Activated CD4-positive, alpha-beta T cell treated with anti-CD3 and anti-CD28 coated beads, Interleukin-2, amount 10 ng/mL, durations not matched to agents 7 days and 5 days (primary cell): ENCODE results near the gene CALD1. TPM values are rescaled to one million over a fixed set of nuclear protein-coding genes. Genes with fewer than 3 reads are reported as not detected.
A peak's percentile ranks its signal among the peaks of the same experiment; 100 is the strongest.

ENCODE experiments used
- CTCF ChIA-PET: fragments of 350-600 bp; sonication (Branson Sonifier 250); formaldehyde crosslinking; loops from one replicate; lab custom pipeline; 2021; ENCODE audit warnings: antibody characterized with exemption; lab: Charles Lee
- POLR2A ChIA-PET: fragments of 350-600 bp; sonication (Branson Sonifier 250); formaldehyde crosslinking; loops from one replicate; lab custom pipeline; 2021; ENCODE audit warnings: antibody characterized with exemption; lab: Charles Lee
- DNase-seq: peaks from one replicate; pipeline ENCODE4 v3.0.0-alpha.2; 2020
- H3K27ac Mint-ChIP-seq: one replicate; pipeline ENCODE4 v1.8.0; 2021; ENCODE audit warnings: mild to moderate bottlenecking, moderate library complexity, mixed read lengths
- H3K27me3 Mint-ChIP-seq: one replicate; pipeline ENCODE4 v1.8.0; 2021; ENCODE audit warnings: mixed read lengths
- H3K36me3 Mint-ChIP-seq: one replicate; pipeline ENCODE4 v1.8.0; 2021; ENCODE audit warnings: low read depth, mixed read lengths
- H3K4me1 Mint-ChIP-seq: one replicate; pipeline ENCODE4 v1.8.0; 2021; ENCODE audit warnings: mixed read lengths
- H3K4me3 Mint-ChIP-seq: one replicate; pipeline ENCODE4 v1.8.0; 2021; ENCODE audit warnings: mild to moderate bottlenecking, moderate library complexity, mixed read lengths
- H3K9me3 Mint-ChIP-seq: one replicate; pipeline ENCODE4 v1.8.0; 2021; ENCODE audit warnings: mixed read lengths
- total RNA-seq, 2 experiments: library from RNA; stranded (reverse); gene quantifications; one replicate each; pipeline ENCODE4 v1.2.3, GENCODE V29; 2021

The CALD1 gene
- total RNA-seq, 2 experiments from 2014 or later: 0.10 to 0.17 TPM

- POLR2A ChIA-PET: no interaction called here
- Mint-ChIP-seq H3K36me3 (peaks cover 2% of the 10 kb centered on the region), H3K27ac (no peak overlapping the region), H3K4me1 (peaks cover 15% of the 10 kb centered on the region), H3K9me3 (no peaks in the 10 kb centered on the region), H3K4me3 (no peak overlapping the region), H3K27me3 (no peaks in the 10 kb centered on the region)
- DNase-seq: no peak
- CTCF ChIA-PET: interaction anchor here (1.0 kb wide), 1 partner anchor 59 kb away, joined by 3 read pairs; no protein-coding TSS in a partner anchor
Measured at GRCh38 chr7:134938141-134938540, 158.7 kb downstream of the CALD1 start.

DNA sequence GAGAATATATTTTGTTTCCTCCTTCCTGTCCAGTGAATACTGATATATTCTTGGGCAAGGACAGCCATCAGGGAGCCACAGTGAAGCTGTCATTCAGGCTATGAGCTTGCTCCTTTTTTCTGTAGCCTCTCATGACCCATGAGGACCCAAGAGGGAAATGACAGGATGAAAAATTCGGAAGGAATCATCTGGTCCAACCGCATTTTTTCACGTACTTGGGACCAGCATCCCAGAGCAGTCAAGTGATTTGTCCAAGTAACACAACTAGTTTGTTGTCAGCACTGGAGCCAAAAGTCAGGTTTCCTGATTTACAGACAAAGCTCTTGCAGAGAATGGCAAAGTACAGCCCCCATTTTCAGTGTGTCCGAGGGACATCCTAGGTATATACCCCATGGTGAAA, 159.7 kb downstream of the CALD1 start:
- H3K9me3 Mint-ChIP-seq: no peaks in the 10 kb centered on the region
- H3K27me3 Mint-ChIP-seq: no peaks in the 10 kb centered on the region
- CTCF ChIA-PET: no interaction called here
- H3K27ac Mint-ChIP-seq: no peak overlapping the region
- POLR2A ChIA-PET: no interaction called here
- no peaks in the 10 kb centered on the region for H3K36me3 Mint-ChIP-seq
- peaks cover 7% of the 10 kb centered on the region for H3K4me1 Mint-ChIP-seq
- H3K4me3 Mint-ChIP-seq: no peak overlapping the region
- DNase-seq: no peak

GRCh38 chr7:134940729-134941128, 161.3 kb downstream of the CALD1 start:
- CTCF ChIA-PET: no interaction called here
- Mint-ChIP-seq H3K4me1 (peaks cover 6% of the 10 kb centered on the region), H3K36me3 (no peaks in the 10 kb centered on the region), H3K4me3 (no peak overlapping the region), H3K27ac (no peak overlapping the region), H3K9me3 (no peaks in the 10 kb centered on the region), H3K27me3 (no peaks in the 10 kb centered on the region)
- POLR2A ChIA-PET: no interaction called here
- DNase-seq: no peak

- no peaks in the 10 kb centered on the region for H3K36me3 Mint-ChIP-seq
- H3K27me3 Mint-ChIP-seq: no peaks in the 10 kb centered on the region
Measured at GRCh38 chr7:134941185-134941900, 161.9 kb downstream of the CALD1 start.

GRCh38 chr7:134941952-134942351, 162.5 kb downstream of the CALD1 start:
- Mint-ChIP-seq H3K27me3 (no peaks in the 10 kb centered on the region), H3K9me3 (no peaks in the 10 kb centered on the region), H3K36me3 (no peaks in the 10 kb centered on the region), H3K4me1 (peaks cover 12% of the 10 kb centered on the region), H3K27ac (no peak overlapping the region), H3K4me3 (no peak overlapping the region)
- ChIA-PET CTCF (interaction anchor here (1.1 kb wide), 1 partner anchor 21 kb away, joined by 3 read pairs; no protein-coding TSS in a partner anchor), POLR2A (no interaction called here)
- no peak for DNase-seq

More at GRCh38 chr7:134941185-134941900, 161.9 kb downstream of the CALD1 start:
- Mint-ChIP-seq H3K9me3 (no peaks in the 10 kb centered on the region), H3K4me3 (no peak overlapping the region), H3K4me1 (peaks cover 9% of the 10 kb centered on the region), H3K27ac (no peak overlapping the region)
- CTCF ChIA-PET: interaction anchor here (1.1 kb wide), 1 partner anchor 21 kb away, joined by 3 read pairs; no protein-coding TSS in a partner anchor
- no peak for DNase-seq
- POLR2A ChIA-PET: no interaction called here

DNA sequence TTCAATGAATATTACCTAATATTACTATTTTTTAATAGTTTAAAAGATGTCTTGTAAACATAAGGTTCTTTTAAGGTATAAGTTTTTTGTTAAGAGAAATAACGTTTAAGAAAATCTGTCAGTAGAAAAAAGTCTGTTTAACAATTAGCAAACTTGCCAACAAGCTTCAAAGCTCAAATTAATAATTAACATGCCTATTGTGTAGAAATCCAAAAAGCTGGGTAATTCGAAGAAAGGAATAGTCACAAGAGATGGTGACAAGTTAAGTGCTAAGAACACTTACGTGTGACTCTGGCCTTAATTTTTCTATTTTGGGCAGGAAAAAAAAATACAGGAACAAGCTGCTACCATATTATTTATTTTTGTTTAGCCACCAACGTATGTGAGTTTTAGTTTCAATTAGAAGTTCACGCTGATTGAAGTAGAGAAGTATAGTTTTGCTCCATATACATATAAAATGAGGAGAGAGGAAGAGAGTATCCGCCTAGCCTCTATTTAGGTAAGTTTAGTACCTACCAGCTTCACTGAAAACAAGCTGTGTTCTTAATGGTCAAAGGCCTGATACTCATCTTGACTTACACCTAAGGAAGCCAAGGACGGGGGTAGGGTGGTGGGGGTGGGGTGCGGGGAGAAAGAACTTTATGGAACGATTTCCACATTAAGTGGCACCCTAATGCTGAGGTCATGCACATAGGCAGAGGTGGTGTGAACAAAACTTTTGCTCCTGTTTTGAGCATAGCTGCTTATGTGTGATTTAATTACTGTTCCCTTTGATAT, 163.4 kb downstream of the CALD1 start:
- Mint-ChIP-seq H3K36me3 (no peaks in the 10 kb centered on the region), H3K4me3 (no peak overlapping the region), H3K9me3 (no peaks in the 10 kb centered on the region), H3K4me1 (peaks cover 13% of the 10 kb centered on the region), H3K27me3 (no peaks in the 10 kb centered on the region), H3K27ac (no peak overlapping the region)
- POLR2A ChIA-PET: no interaction called here
- CTCF ChIA-PET: no interaction called here
- DNase-seq: no peak

- no peak for DNase-seq
- no peak overlapping the region for H3K27ac Mint-ChIP-seq
- ChIA-PET CTCF (no interaction called here), POLR2A (no interaction called here)
- no peaks in the 10 kb centered on the region for H3K9me3 Mint-ChIP-seq
- peaks cover 13% of the 10 kb centered on the region for H3K4me1 Mint-ChIP-seq
- H3K36me3 Mint-ChIP-seq: no peaks in the 10 kb centered on the region
- no peak overlapping the region for H3K4me3 Mint-ChIP-seq
- H3K27me3 Mint-ChIP-seq: no peaks in the 10 kb centered on the region
Measured at GRCh38 chr7:134943785-134944400, 164.5 kb downstream of the CALD1 start.

GRCh38 chr7:134945691-134946090, 166.3 kb downstream of the CALD1 start:
- H3K36me3 Mint-ChIP-seq: no peaks in the 10 kb centered on the region
- ChIA-PET CTCF (interaction anchor here (1.4 kb wide), 1 partner anchor 9 kb away, joined by 5 read pairs; no protein-coding TSS in a partner anchor), POLR2A (no interaction called here)

GRCh38 chr7:134946260-134946659, 166.8 kb downstream of the CALD1 start:
- Mint-ChIP-seq H3K27me3 (no peaks in the 10 kb centered on the region), H3K36me3 (no peaks in the 10 kb centered on the region), H3K4me1 (peaks cover 13% of the 10 kb centered on the region), H3K27ac (peak overlapping the region; percentile 37), H3K4me3 (no peak overlapping the region), H3K9me3 (no peaks in the 10 kb centered on the region)
- peak; percentile 26 for DNase-seq
- ChIA-PET CTCF (no interaction called here), POLR2A (no interaction called here)

More at GRCh38 chr7:134945691-134946090, 166.3 kb downstream of the CALD1 start:
- no peak for DNase-seq
- no peak overlapping the region for H3K27ac Mint-ChIP-seq
- H3K4me1 Mint-ChIP-seq: peaks cover 13% of the 10 kb centered on the region
- H3K4me3 Mint-ChIP-seq: no peak overlapping the region
- H3K9me3 Mint-ChIP-seq: no peaks in the 10 kb centered on the region
- H3K27me3 Mint-ChIP-seq: no peaks in the 10 kb centered on the region

DNA sequence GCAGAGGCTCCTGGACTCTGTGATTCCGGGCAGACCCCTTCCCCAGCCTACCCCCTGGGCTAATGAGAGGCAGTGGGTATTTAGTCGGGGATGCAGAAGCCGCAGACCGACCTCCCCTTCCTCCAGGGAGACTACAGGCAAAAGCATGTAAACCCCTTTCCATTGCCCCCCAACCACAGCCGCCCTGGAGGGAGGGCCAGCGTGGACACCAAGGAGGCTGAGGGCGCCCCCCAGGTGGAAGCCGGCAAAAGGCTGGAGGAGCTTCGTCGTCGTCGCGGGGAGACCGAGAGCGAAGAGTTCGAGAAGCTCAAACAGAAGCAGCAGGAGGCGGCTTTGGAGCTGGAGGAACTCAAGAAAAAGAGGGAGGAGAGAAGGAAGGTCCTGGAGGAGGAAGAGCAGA, 167.9 kb downstream of the CALD1 start:
- Mint-ChIP-seq H3K27ac (no peak overlapping the region), H3K36me3 (no peaks in the 10 kb centered on the region), H3K9me3 (no peaks in the 10 kb centered on the region), H3K27me3 (no peaks in the 10 kb centered on the region), H3K4me3 (no peak overlapping the region), H3K4me1 (peaks cover 13% of the 10 kb centered on the region)
- DNase-seq: no peak
- POLR2A ChIA-PET: no interaction called here
- CTCF ChIA-PET: interaction anchor here (0.7 to 1.1 kb wide), 3 partner anchors 10 to 31 kb away, joined by 3 to 6 read pairs (median 4); no protein-coding TSS in a partner anchor

GRCh38 chr7:134947831-134948230, 168.4 kb downstream of the CALD1 start:
- H3K27ac Mint-ChIP-seq: no peak overlapping the region
- H3K4me3 Mint-ChIP-seq: no peak overlapping the region
- DNase-seq: no peak
- H3K9me3 Mint-ChIP-seq: no peaks in the 10 kb centered on the region
- H3K36me3 Mint-ChIP-seq: no peaks in the 10 kb centered on the region
- H3K4me1 Mint-ChIP-seq: peaks cover 13% of the 10 kb centered on the region
- ChIA-PET POLR2A (no interaction called here), CTCF (interaction anchor here (0.7 to 1.1 kb wide), 3 partner anchors 9 to 31 kb away, joined by 3 to 6 read pairs (median 4); no protein-coding TSS in a partner anchor)
- no peaks in the 10 kb centered on the region for H3K27me3 Mint-ChIP-seq

DNA sequence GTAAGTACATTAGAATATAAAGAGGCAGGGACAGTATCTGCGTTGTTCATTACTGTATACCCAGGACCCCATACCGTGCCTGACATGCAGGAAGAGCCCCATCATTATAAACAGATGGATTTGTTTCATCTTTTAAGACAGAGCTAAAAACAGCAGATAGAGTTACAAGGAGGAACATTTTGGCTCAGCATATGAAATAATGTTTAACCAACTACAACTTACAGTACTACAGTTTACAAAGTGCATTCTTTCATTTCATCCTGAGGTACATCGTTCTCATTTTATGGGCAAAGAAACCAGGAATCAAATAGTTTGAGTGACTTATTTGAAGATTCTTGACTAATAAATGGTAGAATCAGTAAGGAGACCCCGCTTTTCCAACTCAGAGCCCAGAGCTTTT, 168.8 kb downstream of the CALD1 start:
- Mint-ChIP-seq H3K36me3 (no peaks in the 10 kb centered on the region), H3K4me1 (peaks cover 13% of the 10 kb centered on the region), H3K4me3 (no peak overlapping the region), H3K27ac (no peak overlapping the region), H3K27me3 (no peaks in the 10 kb centered on the region), H3K9me3 (no peaks in the 10 kb centered on the region)
- DNase-seq: no peak
- CTCF ChIA-PET: interaction anchor here (0.7 kb wide), 2 partner anchors 31 to 265 kb away, joined by 3 to 6 read pairs; no protein-coding TSS in a partner anchor
- POLR2A ChIA-PET: no interaction called here
